ENCODE data around the gene EVI5L. TPM values are rescaled to one million over a fixed set of nuclear protein-coding genes. Genes with fewer than 3 reads are reported as not detected.

The EVI5L gene
- total and polyA plus RNA-seq, 2 of the 13 experiments (the other 11 are each of a cell fraction or from before 2014, with no cell fraction given), result 1.7 to 2.4 TPM

DNA sequence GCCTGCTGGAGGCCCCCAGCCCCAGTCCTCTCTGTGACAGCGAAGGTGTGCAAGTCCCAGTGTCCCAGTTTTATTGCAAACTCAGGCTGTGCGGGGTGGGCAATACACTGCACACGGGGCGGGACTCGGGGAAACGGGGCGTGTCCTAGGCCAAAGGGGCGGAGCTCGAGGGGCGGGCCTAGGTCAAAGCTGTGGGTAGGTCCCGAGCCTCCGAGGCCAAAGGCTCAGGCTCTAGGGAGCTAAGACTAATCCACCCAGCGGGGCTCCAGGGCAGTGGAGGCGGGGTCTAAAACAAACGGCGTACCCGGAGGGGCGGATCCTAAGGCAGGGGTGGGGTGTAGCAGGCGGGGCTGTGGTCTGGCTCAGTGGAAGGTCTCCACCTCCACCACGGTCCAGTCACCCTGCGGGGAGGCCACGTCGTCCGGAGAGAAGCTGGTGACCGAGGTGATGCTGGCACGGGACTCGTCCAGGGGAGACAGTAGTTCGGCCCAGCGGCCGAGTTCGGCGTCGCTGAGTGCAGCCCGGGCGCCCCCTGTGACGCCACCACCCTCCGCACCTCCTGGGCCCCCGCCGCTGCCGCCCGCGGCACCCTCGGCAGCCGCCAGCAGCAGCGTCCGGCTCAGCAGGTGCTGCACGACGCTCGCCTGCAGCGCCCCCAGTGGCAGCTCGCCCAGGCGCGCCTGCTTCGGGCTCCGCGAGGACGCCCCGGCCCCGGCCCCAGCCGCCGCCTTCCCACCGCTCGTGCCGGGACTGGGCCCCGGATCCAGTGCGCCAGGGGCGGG lies 38.8 kb downstream of the EVI5L start (continued):
- TF ChIP-seq, protein P1, sequence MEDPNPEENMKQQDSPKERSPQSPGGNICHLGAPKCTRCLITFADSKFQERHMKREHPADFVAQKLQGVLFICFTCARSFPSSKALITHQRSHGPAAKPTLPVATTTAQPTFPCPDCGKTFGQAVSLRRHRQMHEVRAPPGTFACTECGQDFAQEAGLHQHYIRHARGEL (CRISPR knock-in tag; IDR thresholded peaks at IDR 0.05), result no peak
- TF ChIP-seq, protein P2, sequence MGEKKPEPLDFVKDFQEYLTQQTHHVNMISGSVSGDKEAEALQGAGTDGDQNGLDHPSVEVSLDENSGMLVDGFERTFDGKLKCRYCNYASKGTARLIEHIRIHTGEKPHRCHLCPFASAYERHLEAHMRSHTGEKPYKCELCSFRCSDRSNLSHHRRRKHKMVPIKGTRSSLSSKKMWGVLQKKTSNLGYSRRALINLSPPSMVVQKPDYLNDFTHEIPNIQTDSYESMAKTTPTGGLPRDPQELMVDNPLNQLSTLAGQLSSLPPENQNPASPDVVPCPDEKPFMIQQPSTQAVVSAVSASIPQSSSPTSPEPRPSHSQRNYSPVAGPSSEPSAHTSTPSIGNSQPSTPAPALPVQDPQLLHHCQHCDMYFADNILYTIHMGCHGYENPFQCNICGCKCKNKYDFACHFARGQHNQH (CRISPR knock-in tag; IDR thresholded peaks at IDR 0.05), result 0 out of 2 replicates have a peak, but pooled peaks have one; percentile 28
- no peak for TF ChIP-seq CBX5 (CRISPR knock-in tag; IDR thresholded peaks at IDR 0.05; ENCODE audit: borderline replicate concordance)
- no peak for TF ChIP-seq ZNF230 (CRISPR knock-in tag; IDR thresholded peaks at IDR 0.05)
- peak; percentile 28; the same call in 1 of the 2 replicates for TF ChIP-seq ZNF891 (CRISPR knock-in tag; IDR thresholded peaks at IDR 0.05)
- TF ChIP-seq ZNF777 (CRISPR knock-in tag; IDR thresholded peaks at IDR 0.05), result no peak
- no peak for TF ChIP-seq IRX3 (CRISPR knock-in tag; IDR thresholded peaks at IDR 0.05; ENCODE audit: borderline replicate concordance, low read depth)
- no peak for TF ChIP-seq JUNB (CRISPR knock-in tag; IDR thresholded peaks at IDR 0.05; ENCODE audit: borderline replicate concordance)
- TF ChIP-seq CENPT (CRISPR knock-in tag; IDR thresholded peaks at IDR 0.05; ENCODE audit: low read depth), result peak; percentile 63; the same call in 1 of the 2 replicates
- peak; percentile 75 for TF ChIP-seq PITX1 (CRISPR knock-in tag; IDR thresholded peaks at IDR 0.05)
- TF ChIP-seq ZNF205 (CRISPR knock-in tag; IDR thresholded peaks at IDR 0.05), result no peak
- TF ChIP-seq ZC3H13 (CRISPR knock-in tag; IDR thresholded peaks at IDR 0.05), result peak; percentile 57
- TF ChIP-seq POLR2AphosphoS5 (IDR thresholded peaks at IDR 0.05; ENCODE audit: low read depth, low read length), result peak; percentile 40
- 0 out of 2 replicates have a peak, but pooled peaks have one; percentile 8 for TF ChIP-seq RXRB (CRISPR knock-in tag; IDR thresholded peaks at IDR 0.05; ENCODE audit: borderline replicate concordance)
- TF ChIP-seq HDAC1 (CRISPR knock-in tag; IDR thresholded peaks at IDR 0.05), result peak; percentile 26; the same call in 1 of the 2 replicates
- peak; percentile 65 for TF ChIP-seq HNF1B (CRISPR knock-in tag; IDR thresholded peaks at IDR 0.05)
- TF ChIP-seq RFXANK (CRISPR knock-in tag; IDR thresholded peaks at IDR 0.05), result no peak
- TF ChIP-seq KLF15 (CRISPR knock-in tag; IDR thresholded peaks at IDR 0.05; ENCODE audit: borderline replicate concordance), result no peak
- no peak for TF ChIP-seq ZNF460 (CRISPR knock-in tag; IDR thresholded peaks at IDR 0.05; ENCODE audit: borderline replicate concordance)
- TF ChIP-seq SP1 (IDR thresholded peaks at IDR 0.05), result no peak
- peak; percentile 59; the same call in 1 of the 2 replicates for TF ChIP-seq SP1 (CRISPR knock-in tag; IDR thresholded peaks at IDR 0.05)
- peak; percentile 14 for TF ChIP-seq RBM39 (IDR thresholded peaks at IDR 0.05; ENCODE audit: low read depth, low read length, poor library complexity, severe bottlenecking)
- TF ChIP-seq, protein P3, sequence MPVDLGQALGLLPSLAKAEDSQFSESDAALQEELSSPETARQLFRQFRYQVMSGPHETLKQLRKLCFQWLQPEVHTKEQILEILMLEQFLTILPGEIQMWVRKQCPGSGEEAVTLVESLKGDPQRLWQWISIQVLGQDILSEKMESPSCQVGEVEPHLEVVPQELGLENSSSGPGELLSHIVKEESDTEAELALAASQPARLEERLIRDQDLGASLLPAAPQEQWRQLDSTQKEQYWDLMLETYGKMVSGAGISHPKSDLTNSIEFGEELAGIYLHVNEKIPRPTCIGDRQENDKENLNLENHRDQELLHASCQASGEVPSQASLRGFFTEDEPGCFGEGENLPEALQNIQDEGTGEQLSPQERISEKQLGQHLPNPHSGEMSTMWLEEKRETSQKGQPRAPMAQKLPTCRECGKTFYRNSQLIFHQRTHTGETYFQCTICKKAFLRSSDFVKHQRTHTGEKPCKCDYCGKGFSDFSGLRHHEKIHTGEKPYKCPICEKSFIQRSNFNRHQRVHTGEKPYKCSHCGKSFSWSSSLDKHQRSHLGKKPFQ (CRISPR knock-in tag; IDR thresholded peaks at IDR 0.05; ENCODE audit: insufficient replicate concordance), result peak; percentile 80
- TF ChIP-seq ZNF788 (CRISPR knock-in tag; IDR thresholded peaks at IDR 0.05; ENCODE audit: borderline replicate concordance), result peak; percentile 33; the same call in 1 of the 2 replicates
- TF ChIP-seq ZNF446 (CRISPR knock-in tag; IDR thresholded peaks at IDR 0.05), result 0 out of 2 replicates have a peak, but pooled peaks have one; percentile 24
